BLaER1 (cell line): ENCODE results near the gene TMC8.

Experiments used
- H3K27ac ChIP-seq: shearing (Covaris generic); formaldehyde crosslinking; 2 replicates; pipeline ENCODE4 v1.8.1; 2022
- H3K27me3 ChIP-seq: shearing (Covaris generic); formaldehyde crosslinking; 2 replicates; pipeline ENCODE4 v1.8.1; 2022
- H3K36me3 ChIP-seq: shearing (Covaris generic); formaldehyde crosslinking; 2 replicates; pipeline ENCODE4 v1.8.1; 2022
- H3K4me1 ChIP-seq: shearing (Covaris generic); formaldehyde crosslinking; 2 replicates; pipeline ENCODE4 v1.8.1; 2022
- H3K4me2 ChIP-seq: shearing (Covaris generic); formaldehyde crosslinking; 2 replicates; pipeline ENCODE4 v1.8.1; 2022
- H3K4me3 ChIP-seq: shearing (Covaris generic); formaldehyde crosslinking; 2 replicates; pipeline ENCODE4 v1.8.1; 2022
- H3K9ac ChIP-seq: shearing (Covaris generic); formaldehyde crosslinking; 2 replicates; pipeline ENCODE4 v1.8.1; 2022
- H3K9me3 ChIP-seq: shearing (Covaris generic); formaldehyde crosslinking; 2 replicates; pipeline ENCODE4 v1.8.1; 2022
- H4K20me1 ChIP-seq: shearing (Covaris generic); formaldehyde crosslinking; 2 replicates; pipeline ENCODE4 v1.8.1; 2022
- Cebpa-rat ChIP-seq: shearing (Covaris generic); IDR thresholded peaks from 2 replicates; pipeline ENCODE4 v1.8.1; 2022

Gene TMC8

DNA sequence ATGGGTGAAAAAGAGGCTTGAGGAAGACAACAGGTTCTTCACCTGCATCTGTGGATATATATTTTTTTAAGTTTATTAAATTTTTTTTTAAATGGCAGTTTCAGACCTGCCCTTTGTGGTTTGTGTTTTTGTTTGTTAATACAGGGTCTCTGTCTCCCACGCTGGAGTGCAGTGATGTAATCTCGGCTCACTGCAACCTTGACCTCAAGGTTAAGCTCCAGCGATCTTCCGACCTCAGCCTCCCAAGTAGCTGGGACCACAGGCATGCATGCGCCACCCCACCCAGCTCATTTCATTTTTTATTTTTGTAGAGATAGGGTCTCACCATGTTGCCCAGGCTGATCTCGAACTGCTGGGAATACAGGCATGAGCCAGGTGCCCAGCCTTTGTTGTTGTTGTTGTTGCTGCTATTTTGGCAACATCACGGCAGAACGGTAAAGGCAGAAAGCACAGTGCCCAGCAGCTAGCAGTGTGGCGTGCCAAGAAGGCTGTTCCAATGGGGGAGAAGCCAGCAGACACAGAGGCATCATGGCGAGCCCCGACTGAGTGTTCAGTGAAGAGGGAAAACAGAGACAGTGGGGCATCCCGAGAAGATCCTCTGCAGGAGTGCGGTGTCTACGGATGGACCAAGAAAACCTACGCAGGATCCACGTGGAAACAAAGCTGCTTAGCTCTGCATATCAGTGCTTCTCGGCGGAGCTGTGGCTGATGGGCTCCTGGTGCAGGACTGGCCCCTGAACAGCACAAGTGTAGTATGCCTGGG lies 21.7 kb upstream of the TMC8 start:
- Histone ChIP-seq H3K36me3 (peaks cover 84% of the 10 kb centered on the region), H3K27me3 (no peaks in the 10 kb centered on the region), H3K27ac (no peak overlapping the region), H3K9me3 (no peaks in the 10 kb centered on the region), H4K20me1 (peaks cover 58% of the 10 kb centered on the region), H3K4me2 (peak overlapping the region; percentile 24; the same call in 1 of the 2 replicates), H3K4me3 (no peak overlapping the region), H3K9ac (peak overlapping the region; percentile 9; the same call in 1 of the 2 replicates), H3K4me1 (peaks cover 26% of the 10 kb centered on the region)
- TF ChIP-seq Cebpa-rat: 0 out of 2 replicates have a peak, but pooled peaks have one; percentile 25

DNA sequence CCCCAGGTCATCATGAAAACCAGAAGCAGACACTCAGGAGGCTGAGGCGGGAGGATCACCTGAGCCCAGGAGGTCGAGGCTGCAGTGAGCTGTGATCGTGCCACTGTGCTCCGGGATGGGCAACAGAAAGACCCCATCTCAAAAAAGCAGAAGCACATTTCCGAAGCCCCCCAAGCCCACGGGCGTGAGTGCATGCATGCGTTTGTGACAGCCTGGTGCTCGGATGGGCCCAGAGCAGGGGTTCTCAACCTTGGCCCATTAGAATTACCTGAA lies 21.1 kb upstream of the TMC8 start:
- no peak for TF ChIP-seq Cebpa-rat
- no peak overlapping the region for H3K4me3 ChIP-seq
- no peaks in the 10 kb centered on the region for H3K9me3 ChIP-seq
- H3K27me3 ChIP-seq: no peaks in the 10 kb centered on the region
- H4K20me1 ChIP-seq: peaks cover 63% of the 10 kb centered on the region
- H3K27ac ChIP-seq: no peak overlapping the region
- H3K4me1 ChIP-seq: peaks cover 26% of the 10 kb centered on the region
- no peak overlapping the region for H3K4me2 ChIP-seq
- H3K9ac ChIP-seq: peak overlapping the region; percentile 9; the same call in 1 of the 2 replicates
- H3K36me3 ChIP-seq: peaks cover 84% of the 10 kb centered on the region

DNA sequence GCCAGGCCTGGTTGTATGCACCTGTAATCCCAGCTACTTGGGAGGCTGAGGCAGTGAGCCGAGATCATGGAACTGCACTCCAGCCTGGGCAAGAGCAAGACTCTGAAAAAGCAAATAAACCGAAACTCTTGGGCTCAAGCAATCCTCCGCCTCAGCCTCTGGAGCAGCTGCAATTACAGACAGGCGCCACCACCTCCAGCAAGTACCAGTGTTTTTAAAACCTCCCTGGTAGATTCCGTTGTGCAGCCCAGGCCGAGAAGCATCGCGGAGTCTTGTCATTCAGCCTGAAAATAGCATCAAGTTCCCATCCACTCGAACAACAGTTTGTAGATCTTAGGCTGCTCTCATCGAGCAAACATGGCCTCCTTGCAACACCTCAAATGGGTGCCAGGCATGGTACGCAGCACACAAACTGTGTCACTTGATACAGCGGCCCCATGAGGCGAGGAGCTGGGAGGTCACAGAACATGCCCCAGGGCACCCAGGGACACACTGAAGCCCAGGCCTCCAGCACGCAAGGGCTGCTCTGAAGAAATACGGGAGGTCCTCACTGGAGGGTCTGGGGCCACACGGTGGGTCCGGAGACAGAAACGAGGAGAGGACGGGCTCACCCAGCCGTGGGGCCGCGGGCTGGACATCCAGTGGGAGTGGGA lies 20.1 kb upstream of the TMC8 start:
- H3K4me3 ChIP-seq: no peak overlapping the region
- peaks cover 73% of the 10 kb centered on the region for H4K20me1 ChIP-seq
- no peak for TF ChIP-seq Cebpa-rat
- H3K4me1 ChIP-seq: peaks cover 26% of the 10 kb centered on the region
- no peak overlapping the region for H3K4me2 ChIP-seq
- no peak overlapping the region for H3K27ac ChIP-seq
- H3K36me3 ChIP-seq: peaks cover 83% of the 10 kb centered on the region
- no peaks in the 10 kb centered on the region for H3K27me3 ChIP-seq
- no peak overlapping the region for H3K9ac ChIP-seq
- no peaks in the 10 kb centered on the region for H3K9me3 ChIP-seq

DNA sequence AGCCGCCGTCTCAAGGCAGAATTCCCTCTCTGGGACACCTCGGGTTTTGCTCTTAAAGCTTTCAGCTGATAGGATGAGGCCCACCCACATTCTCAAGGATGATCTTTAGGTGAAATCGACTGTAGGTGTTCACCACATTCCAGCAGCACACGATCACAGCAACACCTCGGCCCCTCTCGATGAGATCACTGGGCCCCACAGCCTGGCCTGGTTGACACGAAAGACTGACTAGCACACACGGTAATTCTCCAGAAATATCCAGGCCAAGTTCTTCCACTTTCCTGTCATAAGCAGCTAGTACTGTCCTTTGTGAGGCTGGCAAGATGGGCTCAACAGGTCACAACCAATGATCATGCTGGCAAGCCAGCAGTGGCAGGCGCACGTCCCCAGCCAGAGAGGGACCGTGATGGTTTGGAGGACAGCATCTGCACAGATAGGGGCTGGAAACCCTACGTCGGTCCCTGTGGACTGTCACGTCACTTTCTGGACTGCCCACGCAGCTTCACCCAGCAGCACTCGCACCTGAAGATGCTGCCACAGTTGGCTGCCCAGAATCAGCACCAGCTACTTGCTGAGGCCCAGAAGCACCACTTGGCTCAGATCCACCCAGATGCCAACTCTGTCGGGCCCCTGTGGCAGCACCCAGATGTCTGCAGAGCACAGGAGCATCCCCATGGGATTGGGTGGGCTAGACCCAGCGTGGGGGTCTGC lies 19.4 kb upstream of the TMC8 start:
- no peak for TF ChIP-seq Cebpa-rat
- no peaks in the 10 kb centered on the region for H3K27me3 ChIP-seq
- no peak overlapping the region for H3K4me2 ChIP-seq
- no peaks in the 10 kb centered on the region for H3K9me3 ChIP-seq
- no peak overlapping the region for H3K9ac ChIP-seq
- peaks cover 26% of the 10 kb centered on the region for H3K4me1 ChIP-seq
- peaks cover 81% of the 10 kb centered on the region for H3K36me3 ChIP-seq
- no peak overlapping the region for H3K27ac ChIP-seq
- H3K4me3 ChIP-seq: no peak overlapping the region
- peaks cover 77% of the 10 kb centered on the region for H4K20me1 ChIP-seq

DNA sequence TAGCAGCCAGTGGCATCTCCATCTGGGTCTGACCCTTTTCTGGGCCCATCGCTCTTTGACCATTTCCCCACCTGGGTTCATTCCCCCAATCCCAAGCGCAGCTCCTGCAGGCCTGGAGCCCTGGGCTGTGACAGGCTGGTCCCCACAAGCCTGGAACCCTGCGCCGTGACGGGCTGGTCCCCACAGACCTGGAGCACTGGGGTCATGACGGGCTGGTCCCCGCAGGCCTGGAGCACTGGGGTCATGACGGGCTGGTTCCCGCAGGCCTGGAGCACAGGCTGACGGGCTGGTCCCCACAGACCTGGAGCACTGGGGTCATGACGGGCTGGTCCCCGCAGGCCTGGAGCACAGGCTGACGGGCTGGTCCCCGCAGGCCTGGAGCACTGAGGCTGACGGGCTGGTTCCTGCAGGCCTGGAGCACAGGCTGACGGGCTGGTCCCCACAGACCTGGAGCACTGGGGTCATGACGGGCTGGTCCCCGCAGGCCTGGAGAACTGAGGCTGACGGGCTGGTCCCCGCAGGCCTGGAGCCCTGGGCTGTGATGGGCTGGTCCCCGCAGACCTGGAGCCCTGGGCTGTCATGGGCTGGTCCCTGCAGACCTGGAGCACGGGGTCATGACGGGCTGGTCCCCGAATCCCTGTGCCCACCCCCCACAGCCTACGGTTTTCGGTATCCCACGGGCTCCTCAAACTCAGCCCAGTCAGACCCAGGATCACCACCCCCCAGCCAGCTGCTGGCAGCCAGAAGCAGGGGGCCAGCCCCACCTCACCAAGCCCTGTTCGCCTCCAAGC lies 18.6 kb upstream of the TMC8 start:
- Histone ChIP-seq H3K36me3 (peaks cover 88% of the 10 kb centered on the region), H3K9me3 (no peaks in the 10 kb centered on the region), H3K27me3 (no peaks in the 10 kb centered on the region), H3K4me2 (no peak overlapping the region), H3K9ac (no peak overlapping the region), H3K4me3 (no peak overlapping the region), H3K27ac (no peak overlapping the region), H3K4me1 (peaks cover 30% of the 10 kb centered on the region), H4K20me1 (peaks cover 85% of the 10 kb centered on the region)
- TF ChIP-seq Cebpa-rat: no peak

DNA sequence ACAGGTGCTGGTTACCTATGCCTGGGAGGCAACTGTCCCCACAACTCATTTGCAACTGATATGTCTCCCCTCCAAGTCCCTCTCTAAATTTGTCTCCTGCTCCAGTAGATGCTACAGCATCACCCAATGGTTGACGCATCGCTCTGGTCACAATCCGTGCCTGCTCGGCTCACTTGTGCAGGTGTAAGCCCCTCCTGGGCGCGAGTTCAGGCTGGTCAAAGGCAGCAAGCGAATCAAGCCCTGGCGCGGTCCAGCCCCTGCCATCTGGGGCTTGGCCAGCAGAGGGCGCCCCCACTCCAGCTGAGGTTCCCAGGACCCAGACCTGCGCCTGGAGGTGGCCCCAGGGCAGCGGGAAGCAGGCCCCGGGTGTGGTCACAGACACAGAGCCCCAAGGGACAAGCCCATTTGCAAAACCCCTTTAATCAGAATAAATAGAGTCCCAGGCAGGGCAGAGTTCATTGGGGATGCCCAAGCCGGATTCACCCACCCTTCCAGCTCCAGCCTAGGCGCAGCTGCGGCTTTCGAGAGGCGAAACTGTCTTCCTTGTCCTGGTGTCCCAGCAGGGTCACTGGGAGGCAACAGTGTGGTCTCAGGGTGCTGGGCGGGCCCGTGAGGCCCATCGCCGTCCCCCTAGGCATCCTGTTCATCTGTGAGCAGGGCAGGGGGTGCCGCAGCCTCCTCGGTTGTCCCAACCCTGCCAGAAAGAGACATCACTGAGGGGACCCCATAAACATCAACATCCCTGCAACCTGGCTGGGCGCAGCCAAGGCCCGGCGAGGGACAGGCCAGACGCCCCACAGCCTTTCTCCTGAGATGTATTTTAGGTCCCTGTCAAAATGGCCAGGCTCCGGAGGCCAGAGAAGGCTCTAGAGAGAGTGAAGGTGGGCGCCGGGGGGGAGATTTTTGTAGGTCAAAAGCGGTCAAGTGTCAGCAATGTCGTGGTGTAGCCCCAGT lies 17.8 kb upstream of the TMC8 start:
- Histone ChIP-seq H3K4me1 (peaks cover 39% of the 10 kb centered on the region), H3K9ac (no peak overlapping the region), H3K9me3 (no peaks in the 10 kb centered on the region)

DNA sequence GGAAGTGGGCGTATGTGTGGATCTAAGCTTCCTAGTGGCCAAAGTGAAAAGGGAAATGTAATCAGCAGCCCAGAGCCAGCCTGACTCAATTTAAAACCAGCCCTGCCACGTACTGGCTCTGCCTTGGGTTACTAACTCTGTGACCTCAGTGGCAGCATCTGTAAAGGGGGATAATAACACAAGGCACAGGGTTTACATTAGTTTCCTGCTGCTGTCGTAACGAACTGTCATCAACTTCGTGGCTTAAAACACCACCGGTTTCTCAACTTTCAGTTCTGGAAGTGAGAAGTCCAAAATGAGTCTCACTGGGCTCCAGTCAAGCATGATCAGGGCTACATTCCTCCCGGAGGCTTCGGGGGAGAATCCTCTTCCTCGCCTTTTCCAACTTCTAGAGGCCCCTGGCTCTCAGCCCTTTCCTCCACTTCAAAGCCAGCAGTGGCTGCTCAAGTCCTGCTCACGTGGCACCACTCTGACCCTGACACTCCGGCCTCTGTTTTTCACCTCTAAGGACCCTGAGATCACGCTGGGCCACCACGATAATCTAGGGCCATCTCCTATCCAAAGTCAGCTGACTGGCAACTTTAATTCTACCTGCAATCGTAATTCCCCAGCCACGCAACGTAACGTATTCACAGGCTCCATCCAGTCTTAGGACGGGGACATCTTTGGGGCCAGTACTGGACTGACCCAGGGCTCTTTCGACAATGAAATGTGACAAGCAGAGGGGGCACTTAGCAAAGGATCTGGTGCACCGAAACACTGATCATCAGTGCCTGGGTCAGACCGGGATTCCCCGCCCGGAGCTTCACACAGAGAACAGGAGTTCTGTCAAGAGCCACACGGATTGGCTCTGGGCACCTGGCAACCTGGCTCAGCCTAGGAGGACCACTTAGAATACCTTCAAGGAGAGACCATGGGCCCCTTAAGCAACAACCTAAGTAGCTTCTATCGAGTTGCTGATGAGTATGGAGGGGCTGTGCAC lies 16.5 kb upstream of the TMC8 start:
- Histone ChIP-seq H4K20me1 (peaks cover 96% of the 10 kb centered on the region), H3K9me3 (no peaks in the 10 kb centered on the region), H3K27me3 (no peaks in the 10 kb centered on the region), H3K4me3 (no peak overlapping the region), H3K27ac (no peak overlapping the region), H3K4me1 (peaks cover 43% of the 10 kb centered on the region), H3K36me3 (peaks cover 96% of the 10 kb centered on the region), H3K9ac (no peak overlapping the region), H3K4me2 (no peak overlapping the region)
- no peak for TF ChIP-seq Cebpa-rat

More for the DNA sequence above, 17.8 kb upstream of the TMC8 start:
- no peak for TF ChIP-seq Cebpa-rat
- H3K36me3 ChIP-seq: peaks cover 96% of the 10 kb centered on the region
- no peaks in the 10 kb centered on the region for H3K27me3 ChIP-seq
- H3K4me2 ChIP-seq: peak overlapping the region; percentile 56
- no peak overlapping the region for H3K27ac ChIP-seq
- H4K20me1 ChIP-seq: peaks cover 93% of the 10 kb centered on the region
- H3K4me3 ChIP-seq: 0 out of 2 replicates have a peak overlapping the region, but pooled peaks have one; percentile 11
